ENCODE measurements around the gene YAE1. TPM values are rescaled to one million over a fixed set of nuclear protein-coding genes. Genes with fewer than 3 reads are reported as not detected.

YAE1 gene
- total RNA-seq, 1 experiment from 2014 or later = 23.1 TPM

- intact Hi-C loops (cut with micrococcal nuclease; ENCODE audit: unreplicated experiment) = loop anchor here (10.0 kb wide), 1 partner anchor 367 kb away; the partner anchor contains the start of gene CDK13
- H3K9me3 ChIP-seq (ENCODE audit: insufficient read depth, low read depth) = no peaks in the 10 kb centered on the region
- no peak overlapping the region for H2AFZ ChIP-seq
- H3K36me3 ChIP-seq (ENCODE audit: low read depth) = no peaks in the 10 kb centered on the region
- H3K27ac ChIP-seq = no peak overlapping the region
- ChIA-PET POLR2A (ENCODE audit: unreplicated experiment) (no interaction called here), CTCF (no interaction called here)
- H3K4me3 ChIP-seq = no peak overlapping the region
- no TSS peak for BruUV-seq (replicated peaks)
- no peaks in the 10 kb centered on the region for H3K9me2 ChIP-seq (ENCODE audit: insufficient read depth)
- TF ChIP-seq EZH2 (IDR thresholded peaks at IDR 0.05; ENCODE audit: low read depth) (no peak), CTCF (conservative IDR thresholded peaks at IDR 0.05) (no peak)
- no peak for DNase-seq
- no peak overlapping the region for H3K4me2 ChIP-seq
- peaks cover 19% of the 10 kb centered on the region for H3F3A ChIP-seq (ENCODE audit: insufficient read depth, low read depth)
- H3K79me2 ChIP-seq (ENCODE audit: low read depth) = no peaks in the 10 kb centered on the region
- H3K4me1 ChIP-seq (replicated peaks; ENCODE audit: insufficient read depth) = peaks cover 18% of the 10 kb centered on the region
- H4K20me1 ChIP-seq (ENCODE audit: insufficient read depth) = no peaks in the 10 kb centered on the region
- no peaks in the 10 kb centered on the region for H3K27me3 ChIP-seq (ENCODE audit: insufficient read depth, low read depth)
Measured at GRCh38 chr7:39587393-39587792, 21.2 kb downstream of the YAE1 start.

DNA sequence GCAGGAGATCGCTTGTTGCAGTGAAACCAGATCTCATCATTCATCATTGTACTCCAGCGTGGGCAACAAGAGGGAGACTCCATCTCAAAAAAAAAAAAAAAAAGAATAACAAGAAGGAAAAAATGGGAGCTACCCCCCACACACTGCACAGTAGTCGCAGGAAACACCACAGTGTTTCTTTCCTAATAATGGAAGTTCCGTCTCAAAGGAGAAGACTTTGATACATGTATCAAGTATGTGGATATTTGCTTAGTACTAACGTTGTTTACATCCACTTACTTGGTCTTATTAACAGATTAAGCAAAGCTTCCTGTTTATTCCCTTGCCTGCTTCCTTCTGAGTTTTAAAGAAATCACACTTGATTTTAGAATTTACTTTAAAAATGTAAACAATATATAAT lies 22.2 kb downstream of the YAE1 start:
- POLR2A ChIA-PET (ENCODE audit: unreplicated experiment) = interaction anchor here (0.6 kb wide), 1 partner anchor 678 kb away, joined by 4 read pairs; no protein-coding TSS in a partner anchor
- H3K27me3 ChIP-seq (ENCODE audit: insufficient read depth, low read depth) = no peaks in the 10 kb centered on the region
- no peaks in the 10 kb centered on the region for H3K79me2 ChIP-seq (ENCODE audit: low read depth)
- no peaks in the 10 kb centered on the region for H3K36me3 ChIP-seq (ENCODE audit: low read depth)
- H3F3A ChIP-seq (ENCODE audit: insufficient read depth, low read depth) = peaks cover 19% of the 10 kb centered on the region
- CTCF ChIA-PET = interaction anchor here (0.8 to 2.0 kb wide), 2 partner anchors 8 to 464 kb away, joined by 3 to 10 read pairs; no protein-coding TSS in a partner anchor
- no peak overlapping the region for H3K4me3 ChIP-seq
- H4K20me1 ChIP-seq (ENCODE audit: insufficient read depth) = no peaks in the 10 kb centered on the region
- no peak for DNase-seq
- H3K9me2 ChIP-seq (ENCODE audit: insufficient read depth) = no peaks in the 10 kb centered on the region
- H3K4me2 ChIP-seq = no peak overlapping the region
- peaks cover 18% of the 10 kb centered on the region for H3K4me1 ChIP-seq (replicated peaks; ENCODE audit: insufficient read depth)
- no peak overlapping the region for H2AFZ ChIP-seq
- no peaks in the 10 kb centered on the region for H3K9me3 ChIP-seq (ENCODE audit: insufficient read depth, low read depth)
- intact Hi-C loops (cut with micrococcal nuclease; ENCODE audit: unreplicated experiment) = loop anchor here (2.0 to 10.0 kb wide), 2 partner anchors 34 to 366 kb away; partner anchors contain the start of genes CDK13 and RALA
- TF ChIP-seq EZH2 (IDR thresholded peaks at IDR 0.05; ENCODE audit: low read depth) (no peak), CTCF (conservative IDR thresholded peaks at IDR 0.05) (no peak)
- H3K27ac ChIP-seq = no peak overlapping the region
- BruUV-seq (replicated peaks) = no TSS peak

DNA sequence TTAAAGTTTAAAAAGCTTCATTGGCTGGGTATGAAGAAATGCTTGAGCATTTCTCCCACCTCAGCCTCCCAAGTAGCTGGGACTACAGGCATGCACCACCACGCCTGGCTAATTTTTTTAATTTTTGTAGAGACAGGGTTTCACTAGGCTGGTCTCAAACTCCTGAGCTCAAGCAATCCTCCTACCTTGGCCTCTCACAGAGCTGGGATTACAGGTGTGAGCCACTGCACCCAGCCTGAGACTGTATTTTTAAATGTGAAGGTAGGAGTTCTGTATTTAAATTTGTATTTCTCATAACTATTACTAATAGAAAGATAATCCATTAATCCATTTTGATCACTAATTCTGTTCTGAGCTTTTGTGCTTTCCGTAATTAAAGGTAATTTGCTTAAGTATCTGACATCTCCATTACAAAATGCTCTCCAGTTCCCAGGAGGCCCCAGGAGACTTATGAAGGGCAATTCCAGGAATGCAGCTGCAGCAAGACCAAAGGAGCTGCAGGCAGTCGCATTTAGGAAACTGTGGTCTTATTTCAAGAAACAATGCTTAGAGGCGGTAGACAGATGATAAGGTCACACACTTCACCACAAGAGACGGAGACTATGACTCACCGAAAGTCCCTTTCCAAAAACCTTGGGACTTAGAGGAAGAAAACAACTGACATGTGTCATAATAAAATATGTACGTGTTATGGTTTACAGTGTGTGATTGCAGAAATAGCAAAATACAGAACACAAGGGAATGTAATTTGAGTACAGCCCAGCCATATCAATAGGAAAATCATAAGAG lies 23.3 kb downstream of the YAE1 start:
- DNase-seq = peak; percentile 63 to 99
- H3K27me3 ChIP-seq (ENCODE audit: insufficient read depth, low read depth) = no peaks in the 10 kb centered on the region
- no peaks in the 10 kb centered on the region for H3K9me3 ChIP-seq (ENCODE audit: insufficient read depth, low read depth)
- no peak overlapping the region for H3K4me3 ChIP-seq
- intact Hi-C loops (cut with micrococcal nuclease; ENCODE audit: unreplicated experiment) = loop anchor here (2.0 to 10.0 kb wide), 2 partner anchors 33 to 365 kb away; partner anchors contain the start of genes CDK13 and RALA
- H3K27ac ChIP-seq = peak overlapping the region; percentile 62
- H3K79me2 ChIP-seq (ENCODE audit: low read depth) = no peaks in the 10 kb centered on the region
- no peak overlapping the region for H2AFZ ChIP-seq
- ChIA-PET CTCF (interaction anchor here (2.0 kb wide), 1 partner anchor 9 kb away, joined by 10 read pairs; no protein-coding TSS in a partner anchor), POLR2A (ENCODE audit: unreplicated experiment) (no interaction called here)
- H3K4me2 ChIP-seq = peak overlapping the region; percentile 25
- no peaks in the 10 kb centered on the region for H3K36me3 ChIP-seq (ENCODE audit: low read depth)
- no peaks in the 10 kb centered on the region for H4K20me1 ChIP-seq (ENCODE audit: insufficient read depth)
- no peaks in the 10 kb centered on the region for H3K9me2 ChIP-seq (ENCODE audit: insufficient read depth)
- no TSS peak for BruUV-seq (replicated peaks)
- H3K4me1 ChIP-seq (replicated peaks; ENCODE audit: insufficient read depth) = peaks cover 18% of the 10 kb centered on the region
- TF ChIP-seq CTCF (conservative IDR thresholded peaks at IDR 0.05) (no peak), EZH2 (IDR thresholded peaks at IDR 0.05; ENCODE audit: low read depth) (no peak)
- H3F3A ChIP-seq (ENCODE audit: insufficient read depth, low read depth) = peaks cover 19% of the 10 kb centered on the region

Data from PC-9 (cell line).